NK-92 treated with Interleukin-12 subunit alpha and Interleukin-12 subunit beta, amount 100 ng/mL, for 24 hours (cell line): ENCODE measurements around the gene ARMH2.
"Not testable (repeated sequence)": the region's sequence is repeated elsewhere in the genome, so short reads cannot be mapped to it uniquely, and the experiment has no call there.

ENCODE experiments used
- DNase-seq: peaks from one replicate; lab custom pipeline; 2025; lab: John Stamatoyannopoulos, UW

ARMH2 gene

DNA sequence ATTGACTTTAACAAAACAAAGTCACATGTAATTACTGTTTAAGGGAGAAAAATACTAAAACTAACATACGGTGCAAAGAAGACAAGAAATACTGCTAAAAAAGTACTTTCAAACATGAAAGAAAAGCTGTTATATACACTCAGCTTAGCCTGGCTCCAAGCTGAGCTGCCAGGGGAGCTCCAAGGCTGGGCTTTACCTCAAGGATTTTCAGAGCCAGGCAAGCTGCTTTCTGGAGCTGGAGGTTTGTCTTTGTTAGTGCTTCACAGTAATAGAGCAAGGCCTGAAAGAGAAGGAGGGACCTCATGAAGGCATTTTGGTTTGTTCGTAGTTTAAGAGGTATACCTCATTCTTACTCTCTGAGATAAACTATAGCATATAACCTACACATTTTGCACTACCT lies 19.6 kb upstream of the ARMH2 start:
- no peak for DNase-seq

DNA sequence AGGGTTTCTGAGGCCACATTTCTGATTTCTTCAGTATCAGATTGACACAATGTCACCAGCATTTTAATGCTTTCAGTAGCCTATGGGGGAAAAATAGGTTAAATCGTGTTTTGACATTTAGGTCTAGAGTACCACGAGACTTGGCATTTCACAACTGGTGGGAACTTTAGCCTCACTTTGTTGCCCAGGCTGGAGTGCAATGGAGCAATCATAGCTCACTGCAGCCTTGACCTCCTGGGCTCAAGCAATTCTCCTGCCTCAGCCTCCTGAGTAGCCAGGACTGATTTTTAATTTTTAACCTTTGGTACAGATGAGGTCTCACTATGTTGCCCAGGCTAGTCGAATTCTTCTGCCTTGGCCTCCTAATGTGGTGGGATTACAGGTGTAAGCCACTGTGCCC lies 11.0 kb upstream of the ARMH2 start:
- DNase-seq = no peak

DNA sequence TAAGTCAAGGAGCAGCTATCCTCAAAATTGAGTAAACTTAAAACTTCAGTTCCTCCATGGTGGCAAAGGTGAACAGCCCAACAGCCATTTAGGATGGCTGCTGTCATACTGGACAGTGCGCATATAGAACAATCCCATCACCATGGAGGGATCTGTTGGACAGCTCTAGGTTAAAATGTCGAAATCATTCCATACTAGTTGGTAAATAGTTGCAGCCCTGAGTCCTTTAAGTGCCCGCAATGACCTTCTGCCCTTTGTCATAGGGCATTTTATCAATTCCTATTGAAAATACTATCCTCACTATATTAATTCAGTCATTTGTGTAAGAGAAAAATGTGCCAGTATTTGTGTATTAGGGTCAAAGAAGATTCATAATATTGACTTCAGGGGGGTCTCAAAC lies 8.9 kb upstream of the ARMH2 start:
- DNase-seq = no peak

DNA sequence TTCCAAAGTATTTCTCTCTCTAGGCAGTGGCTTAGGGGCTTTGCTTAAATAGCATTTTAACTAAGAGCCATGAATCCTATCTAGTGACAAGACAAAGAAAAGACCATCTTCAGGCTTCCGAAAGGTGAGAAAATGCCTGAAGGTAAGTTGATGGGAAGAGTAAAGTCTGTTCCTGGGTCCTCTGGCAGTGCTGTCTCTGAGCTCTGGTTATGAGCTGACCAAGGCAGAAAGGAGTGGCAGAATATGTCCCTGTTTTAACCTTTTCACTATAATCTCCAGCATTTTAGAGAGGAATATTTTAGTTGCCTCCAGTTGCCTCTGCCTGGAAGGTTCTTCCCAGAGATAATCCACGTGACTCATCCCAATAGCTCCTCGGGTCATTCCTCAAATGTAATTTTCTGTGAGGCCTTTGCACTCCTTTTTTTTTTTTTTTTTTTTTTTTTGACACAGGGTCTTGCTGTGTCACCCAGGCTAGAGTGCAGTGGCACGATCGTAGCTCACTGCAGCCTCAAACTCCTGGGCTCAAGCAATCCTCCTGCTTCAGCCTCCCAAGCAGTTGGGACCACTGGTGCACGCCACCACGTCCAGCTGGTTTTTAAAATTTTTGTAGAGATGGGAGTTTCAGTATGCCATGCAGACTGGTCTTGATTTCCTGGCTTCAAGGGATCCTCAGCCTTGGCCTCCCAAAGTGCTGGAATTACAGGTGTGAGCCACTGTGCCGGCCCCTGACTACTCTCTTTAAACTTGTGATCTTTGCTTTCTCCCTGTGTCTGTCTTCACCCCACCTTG lies 3.7 kb upstream of the ARMH2 start:
- DNase-seq = no peak

DNA sequence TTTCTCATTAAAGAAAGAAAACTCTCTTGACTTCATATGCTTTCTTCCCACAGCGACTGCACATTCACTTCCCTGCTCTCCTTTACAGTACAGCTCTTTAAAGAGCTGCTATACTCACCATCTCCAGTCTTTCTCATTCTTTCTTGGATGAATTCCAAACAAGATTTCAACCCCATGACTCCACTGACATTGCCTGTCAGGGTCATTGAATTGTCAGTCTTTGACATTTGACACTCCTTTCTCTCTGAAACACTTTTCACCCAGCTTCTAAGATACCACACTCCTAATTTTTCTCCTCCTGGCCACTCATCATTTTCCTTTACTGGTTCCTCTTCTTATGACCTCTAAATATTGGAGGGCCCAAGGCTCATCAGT lies 811 bp upstream of the ARMH2 start:
- DNase-seq = no peak

DNA sequence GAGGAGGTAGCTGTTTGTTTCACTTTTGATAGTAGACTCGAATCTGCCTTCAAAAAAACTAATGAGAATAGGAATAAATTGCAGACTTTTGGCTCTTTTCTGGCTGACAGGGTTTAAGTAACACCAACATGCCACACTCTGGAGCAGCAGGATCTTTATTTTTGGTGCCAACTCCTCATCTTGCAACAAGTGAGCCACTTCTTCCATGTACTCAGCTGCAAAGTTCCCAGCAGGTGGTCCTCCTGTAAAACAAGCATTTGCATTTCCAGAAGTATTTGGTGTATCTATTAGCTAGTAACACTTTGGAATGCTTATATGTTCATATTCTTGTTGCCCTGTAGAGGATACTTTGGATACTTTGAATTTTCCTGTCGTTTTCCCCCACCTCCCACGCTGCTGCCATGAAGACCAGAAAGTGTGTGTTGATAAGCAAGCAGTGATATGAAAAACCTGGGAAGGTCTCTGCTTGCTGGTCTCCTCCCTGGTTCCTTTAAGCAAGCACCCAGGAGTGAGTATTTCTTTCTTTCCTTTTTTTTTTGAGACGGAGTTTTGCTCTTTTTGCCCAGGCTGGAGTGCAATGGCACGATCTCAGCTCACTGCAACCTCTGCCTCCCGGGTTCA lies 1.0 kb downstream of the ARMH2 start:
- no peak for DNase-seq

DNA sequence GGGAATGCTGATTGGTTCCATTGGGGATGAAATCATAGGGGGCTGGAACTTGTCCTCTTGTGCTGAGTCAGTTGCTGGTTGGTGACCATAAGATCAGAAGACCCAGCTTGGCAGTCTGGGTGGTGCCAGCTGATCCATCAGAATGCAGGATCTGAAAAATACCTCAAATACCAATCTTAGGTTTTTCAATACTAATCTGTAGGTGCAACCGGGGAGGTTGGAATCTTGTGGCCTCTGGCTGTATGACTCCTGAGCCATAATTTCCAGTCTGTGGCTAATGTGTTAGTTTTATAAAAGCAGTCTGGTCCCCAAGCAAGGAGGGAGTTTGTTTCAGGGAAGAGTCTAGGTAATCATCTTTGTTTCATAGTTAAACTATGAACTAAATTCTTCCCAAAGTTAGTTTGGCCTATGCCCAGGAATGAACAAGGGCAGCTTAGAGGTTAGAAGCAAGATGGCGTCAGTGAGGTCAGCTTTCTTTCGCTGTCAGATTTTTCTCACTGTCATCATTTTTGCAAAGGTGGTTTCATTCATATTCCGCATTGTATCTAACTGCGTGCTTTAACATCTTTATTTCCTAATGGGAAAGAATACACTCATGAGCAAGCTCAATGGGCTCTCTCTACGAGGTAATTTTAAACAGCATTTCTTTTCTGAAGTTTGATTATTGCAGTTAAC lies 2.0 kb downstream of the ARMH2 start:
- no peak for DNase-seq

DNA sequence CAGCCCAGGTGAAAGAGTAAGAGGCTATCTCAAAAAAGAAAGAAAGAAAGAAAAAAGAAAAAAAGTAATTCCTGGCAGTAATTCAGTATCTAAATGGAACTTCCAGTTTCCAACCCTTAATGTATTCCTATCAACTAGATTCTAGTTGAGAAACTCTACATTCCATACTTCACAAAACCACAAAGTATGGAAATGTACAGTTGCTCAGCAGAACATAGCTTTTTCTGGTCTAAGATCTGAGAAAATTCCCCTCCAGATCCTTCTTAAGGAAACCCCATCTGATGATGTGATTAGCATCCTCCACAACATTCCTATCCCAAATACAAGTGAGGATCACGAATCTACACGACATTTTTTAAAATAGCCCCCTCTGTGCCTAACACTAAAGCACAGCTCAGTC lies 3.6 kb downstream of the ARMH2 start:
- no peak for DNase-seq

DNA sequence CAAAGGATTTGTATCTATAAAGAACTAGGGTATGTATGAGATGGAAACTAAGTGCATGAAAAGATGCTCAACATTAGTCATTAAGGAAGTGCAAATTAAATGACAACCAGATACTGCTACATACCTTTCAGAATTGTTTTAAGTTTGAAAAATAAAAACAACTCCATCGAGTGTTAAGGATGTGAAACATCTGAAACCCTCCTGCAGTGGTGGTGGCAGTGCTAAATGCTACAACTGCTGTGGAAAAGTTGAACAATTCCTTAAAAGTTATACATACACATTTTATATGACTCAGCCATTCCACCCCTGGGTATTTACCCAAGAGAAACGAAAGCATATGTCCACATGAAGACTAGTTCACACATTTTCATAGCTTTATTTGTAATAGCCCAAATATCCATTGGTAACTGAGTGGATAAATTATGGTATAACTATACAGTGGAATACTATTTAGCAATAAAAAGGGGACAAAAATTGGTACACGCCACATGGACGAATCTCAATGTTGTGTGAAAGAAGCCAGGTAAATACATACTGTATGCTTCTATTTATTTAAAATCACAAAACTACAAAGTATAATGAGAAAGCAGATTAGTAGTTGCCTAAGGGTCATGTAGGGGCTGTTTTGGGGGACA lies 10.6 kb downstream of the ARMH2 start:
- DNase-seq = no peak

DNA sequence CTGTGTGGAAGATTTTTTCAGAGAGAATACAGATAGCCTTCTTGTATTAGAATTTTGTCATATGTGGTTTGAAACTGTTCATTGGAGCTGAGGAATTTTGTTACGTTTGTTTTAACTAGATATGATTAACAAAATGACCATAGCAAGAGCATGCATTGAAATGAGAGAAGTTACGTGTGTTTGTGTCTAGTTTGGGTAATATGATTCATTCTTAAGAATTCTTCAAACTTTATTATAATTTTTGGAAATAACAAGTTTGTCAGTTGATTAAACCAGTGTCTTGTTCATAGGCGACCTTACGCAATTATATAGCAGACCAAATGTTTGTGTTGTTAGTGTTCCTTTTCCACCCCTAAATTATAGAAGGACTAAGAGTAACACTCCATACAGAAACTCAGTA lies 18.5 kb downstream of the ARMH2 start:
- DNase-seq = no peak

DNA sequence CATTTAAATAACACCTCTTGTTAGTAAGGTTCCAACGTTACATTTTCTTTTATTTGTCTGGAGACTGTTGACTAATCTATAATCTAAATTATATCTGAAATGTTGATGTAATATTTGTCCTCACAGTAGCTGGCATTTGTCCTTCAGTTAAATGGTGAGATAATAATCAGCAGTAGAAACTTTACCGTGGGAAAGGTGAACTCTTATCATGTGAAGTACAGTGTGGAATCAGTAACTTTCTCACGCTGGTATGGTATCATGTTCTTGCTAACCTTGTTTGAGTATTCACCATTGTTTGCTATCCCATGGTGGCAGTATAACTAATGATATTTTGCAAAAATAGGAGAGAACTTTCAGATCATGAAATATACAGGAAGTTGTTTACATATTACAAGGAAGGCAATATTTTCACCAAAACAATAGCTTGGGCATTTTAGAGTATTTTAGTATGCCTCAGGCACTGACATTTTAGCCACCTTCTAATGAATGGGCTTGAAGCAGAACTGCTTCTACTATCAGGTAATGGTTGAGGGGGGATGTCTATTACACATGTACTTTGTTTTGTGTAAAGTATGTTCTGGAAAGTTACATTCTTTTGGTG lies 19.2 kb downstream of the ARMH2 start:
- no peak for DNase-seq

DNA sequence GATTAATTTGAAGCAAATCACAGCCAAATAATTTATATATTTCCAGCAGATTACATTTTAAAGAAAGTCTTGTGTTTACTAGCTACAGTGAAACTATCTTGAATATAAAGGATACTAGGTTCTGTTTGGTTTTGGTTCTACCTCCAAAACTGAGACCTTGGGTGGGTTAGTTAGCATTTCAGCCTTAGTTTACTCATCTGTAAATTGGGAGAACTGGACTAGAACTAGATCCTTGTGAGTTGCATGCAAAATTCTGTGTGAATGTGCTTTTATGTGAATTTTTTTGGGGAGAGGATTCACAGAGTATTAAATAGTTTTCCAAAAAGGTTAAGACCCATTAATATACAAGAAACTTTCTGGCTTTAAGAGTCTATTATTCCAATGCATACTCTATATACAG lies 19.8 kb downstream of the ARMH2 start:
- no peak for DNase-seq

DNA sequence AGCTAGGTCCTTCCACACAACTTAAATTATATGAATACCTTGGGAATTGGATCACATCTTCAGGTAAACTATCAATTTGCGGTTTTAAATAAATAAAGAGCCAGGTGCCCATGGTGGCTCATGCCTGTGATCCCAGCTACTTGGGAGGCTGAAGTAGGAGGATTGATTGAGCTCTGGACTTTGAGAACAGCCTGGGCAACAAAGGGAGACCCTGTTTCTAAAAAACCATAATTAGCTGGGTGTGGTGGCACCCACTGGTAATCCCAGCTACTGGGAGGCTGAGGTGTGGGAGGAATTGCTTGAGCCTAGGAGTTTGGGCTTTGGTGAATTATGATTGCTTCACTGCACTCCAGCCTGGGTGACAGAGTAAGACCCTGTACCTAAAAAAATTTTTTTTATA lies 20.6 kb downstream of the ARMH2 start:
- DNase-seq = no peak

DNA sequence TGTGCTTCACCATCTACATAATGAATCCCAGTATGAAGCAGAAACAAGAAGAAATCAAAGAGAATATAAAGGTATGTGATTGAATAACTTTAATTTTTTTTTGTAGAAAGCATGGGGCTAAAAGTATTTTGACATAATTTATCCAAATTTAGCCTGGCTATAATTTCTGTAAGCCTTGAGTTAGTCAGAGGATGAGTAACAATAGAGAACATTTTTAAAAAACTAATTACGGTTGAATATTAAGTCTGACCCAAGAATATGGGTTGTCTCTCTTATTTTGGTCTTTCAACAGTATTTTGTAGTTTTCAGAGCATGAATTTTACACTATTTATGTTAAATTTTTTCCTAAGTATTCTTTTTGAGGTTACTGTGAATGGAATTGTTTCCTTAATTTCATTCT lies 21.5 kb downstream of the ARMH2 start:
- DNase-seq = no peak

DNA sequence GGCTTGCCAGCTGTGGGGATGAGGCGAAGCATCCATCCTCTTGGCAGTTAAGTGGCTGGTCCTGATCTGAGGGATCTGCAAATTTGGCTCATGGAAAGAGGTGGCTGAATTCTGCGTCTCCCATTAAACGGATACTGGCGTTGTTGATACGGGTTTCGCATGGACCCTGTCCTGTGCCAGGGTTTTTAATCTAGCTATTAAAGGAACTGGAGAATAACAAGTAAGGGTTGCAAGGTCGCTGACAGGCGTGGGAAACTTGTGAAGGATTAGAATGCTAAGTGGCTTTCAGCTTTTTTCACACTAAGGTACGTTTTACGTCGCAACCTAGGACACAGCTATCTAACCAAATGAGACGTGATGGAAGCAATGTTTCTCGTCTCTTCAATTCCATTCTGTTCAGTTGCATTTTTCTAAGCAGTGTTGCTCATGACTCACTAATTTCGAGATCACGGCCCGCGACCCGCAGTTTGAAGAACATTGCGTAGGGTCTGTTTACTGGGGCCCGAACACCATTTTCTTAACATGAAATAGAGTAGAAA lies 23.1 kb downstream of the ARMH2 start:
- no peak for DNase-seq

DNA sequence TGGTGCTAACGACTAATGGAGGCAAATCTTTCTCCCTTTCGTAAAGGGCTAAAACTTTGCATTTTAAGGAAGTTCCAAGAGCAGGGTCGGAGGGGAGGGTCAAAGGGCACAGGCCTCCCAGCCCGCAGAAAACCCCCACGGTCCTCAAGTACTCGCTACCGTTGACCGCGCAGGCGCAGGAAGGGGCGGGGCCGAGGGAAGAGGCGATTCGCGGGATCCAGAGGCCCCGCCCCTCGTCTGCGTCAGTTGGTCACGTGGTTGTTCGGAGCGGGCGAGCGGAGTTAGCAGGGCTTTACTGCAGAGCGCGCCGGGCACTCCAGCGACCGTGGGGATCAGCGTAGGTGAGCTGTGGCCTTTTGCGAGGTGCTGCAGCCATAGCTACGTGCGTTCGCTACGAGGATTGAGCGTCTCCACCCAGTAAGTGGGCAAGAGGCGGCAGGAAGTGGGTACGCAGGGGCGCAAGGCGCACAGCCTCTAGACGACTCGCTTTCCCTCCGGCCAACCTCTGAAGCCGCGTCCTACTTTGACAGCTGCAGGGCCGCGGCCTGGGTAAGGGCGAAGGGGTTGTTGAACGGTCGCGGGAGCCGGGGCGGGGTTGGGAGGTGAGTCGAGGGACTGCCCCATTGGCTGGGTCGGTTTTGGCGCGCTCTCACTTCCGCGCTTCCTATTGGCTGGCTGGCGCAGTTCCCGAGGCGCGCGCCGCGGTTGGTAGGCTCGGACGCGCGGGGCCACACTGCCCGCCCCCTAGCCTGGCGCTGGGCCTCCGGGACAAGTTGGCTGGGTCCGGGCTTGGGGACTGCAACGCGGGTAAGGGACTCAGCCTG lies 23.8 kb downstream of the ARMH2 start, which contains the start of gene GMNN:
GMNN (plus strand) TSS at position 242 of the 824 bp plus-strand sequence. CDS start 2,310 bp downstream, outside the sequence.
- peak; percentile 97 for DNase-seq

DNA sequence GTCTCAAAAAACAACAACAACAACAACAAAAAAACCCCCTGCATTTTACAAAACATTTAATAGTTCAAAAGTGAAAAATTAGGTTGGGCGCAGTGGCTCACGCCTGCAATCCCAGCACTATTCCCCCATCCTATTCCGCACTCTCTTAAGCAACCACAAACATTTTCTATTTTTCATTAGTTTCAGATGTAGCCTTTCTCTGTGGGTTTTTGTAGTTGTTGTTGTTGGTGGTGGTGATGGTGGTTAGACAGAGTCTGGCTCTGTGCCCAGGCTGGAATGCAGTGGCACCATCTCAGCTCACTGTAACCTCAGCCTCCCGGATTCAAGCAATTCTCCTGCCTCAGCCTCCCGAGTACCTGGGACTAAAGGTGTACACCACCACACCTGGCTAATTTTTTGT lies 30.4 kb downstream of the ARMH2 start:
- no peak for DNase-seq

DNA sequence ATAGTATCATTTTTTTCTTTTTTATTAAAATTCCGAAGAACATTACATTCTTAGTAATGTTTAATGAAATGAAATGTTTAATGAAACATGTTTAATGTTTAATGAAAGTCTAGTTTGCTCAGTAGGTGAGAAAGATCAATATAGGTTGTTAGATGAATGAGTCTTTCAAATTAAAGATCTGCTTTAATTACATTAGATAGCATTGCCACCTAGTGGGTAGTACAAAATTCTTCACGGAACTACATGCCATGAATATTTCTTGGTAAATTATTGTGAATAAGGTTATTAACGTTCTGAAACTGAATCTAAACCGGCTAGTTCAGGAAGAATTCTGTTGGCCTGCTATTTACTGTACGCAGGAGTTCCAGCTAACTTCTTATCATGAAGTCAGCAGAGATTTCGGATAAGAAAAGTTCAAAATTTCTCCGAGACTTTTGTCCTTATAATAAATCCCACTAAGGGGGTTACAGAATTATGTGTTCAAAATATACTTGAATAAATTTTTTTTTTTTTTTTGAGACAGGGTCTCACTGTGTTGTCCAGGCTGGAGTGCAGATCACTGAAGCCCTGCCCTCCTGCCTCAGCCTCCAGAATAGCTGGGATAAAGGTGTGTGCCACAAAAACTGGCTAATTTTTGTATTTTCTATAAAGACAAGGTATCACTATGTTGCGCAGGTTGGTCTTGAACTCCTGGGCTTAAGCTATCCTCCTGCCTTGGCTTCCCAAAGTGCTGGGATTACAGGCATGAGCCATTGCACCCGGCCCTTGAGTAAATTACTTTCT lies 31.8 kb downstream of the ARMH2 start:
- DNase-seq = no peak

DNA sequence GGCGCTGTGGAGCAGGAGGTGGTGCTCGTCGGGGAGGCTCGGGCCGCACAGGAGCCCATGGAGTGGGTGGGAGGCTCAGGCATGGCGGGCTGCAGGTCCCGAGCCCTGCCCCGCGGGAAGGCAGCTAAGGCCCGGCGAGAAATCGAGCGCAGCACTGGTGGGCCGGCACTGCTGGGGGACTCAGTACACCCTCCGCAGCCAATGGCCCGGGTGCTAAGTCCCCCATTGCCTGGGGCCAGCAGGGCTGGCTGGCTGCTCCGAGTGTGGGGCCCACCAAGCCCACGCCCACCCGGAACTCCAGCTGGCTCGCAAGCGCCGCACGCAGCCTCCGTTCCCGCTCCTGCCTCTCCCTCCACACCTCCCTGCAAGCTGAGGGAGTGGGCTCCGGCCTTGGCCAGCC lies 32.7 kb downstream of the ARMH2 start:
- DNase-seq = not testable (repeated sequence)
